GM12864 (cell line): ENCODE data around the gene TRABD2B.

Experiments used
- DNase-seq: peaks from one replicate; pipeline ENCODE4 v3.0.0-alpha.2; 2011; ENCODE audit warnings: low read depth
- H3K4me3 ChIP-seq: 2 replicates; pipeline ENCODE4 v1.5.1; 2011; ENCODE audit warnings: mild to moderate bottlenecking, low read depth, low read length, control low read depth
- TF ChIP-seq, protein P1 (sequence below): IDR thresholded peaks from 2 replicates; pipeline ENCODE4 v1.5.1; 2011; ENCODE audit warnings: low read depth, mild to moderate bottlenecking, moderate library complexity, low read length, control low read depth, inconsistent platforms; ENCODE audit errors: missing control alignments

The TRABD2B gene

DNA sequence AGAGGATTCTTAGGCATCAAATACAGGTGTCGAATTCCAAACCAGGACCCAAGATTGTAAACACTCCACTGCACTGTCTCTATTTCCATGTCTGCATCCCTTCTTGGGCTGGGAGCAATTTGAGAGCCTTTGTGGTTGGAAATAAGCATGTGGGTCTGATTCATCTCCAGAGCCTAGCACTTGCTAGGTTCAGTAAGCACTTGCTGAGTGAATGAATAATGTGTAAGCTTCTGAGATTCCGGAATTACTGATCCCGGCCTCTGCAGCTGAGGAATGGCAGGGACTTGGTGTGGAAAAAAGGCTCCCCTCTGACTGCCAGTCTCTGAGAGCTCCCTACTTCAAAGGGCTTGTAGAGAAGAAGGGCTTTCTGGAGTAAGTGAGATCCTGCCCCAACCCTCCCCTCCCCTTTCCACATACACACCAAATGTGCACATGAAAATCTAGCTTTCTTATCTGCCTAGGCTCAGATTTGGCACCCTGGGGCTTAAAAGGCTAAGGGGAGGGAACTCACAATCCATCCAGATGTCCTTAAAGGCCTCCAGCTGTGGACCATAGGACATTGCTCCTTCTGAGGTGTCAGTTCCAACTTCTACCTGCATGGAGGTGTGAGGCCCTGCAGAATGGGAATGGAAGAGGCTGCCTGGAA is 39.6 kb upstream of the TRABD2B start:
- TF ChIP-seq, protein P1, sequence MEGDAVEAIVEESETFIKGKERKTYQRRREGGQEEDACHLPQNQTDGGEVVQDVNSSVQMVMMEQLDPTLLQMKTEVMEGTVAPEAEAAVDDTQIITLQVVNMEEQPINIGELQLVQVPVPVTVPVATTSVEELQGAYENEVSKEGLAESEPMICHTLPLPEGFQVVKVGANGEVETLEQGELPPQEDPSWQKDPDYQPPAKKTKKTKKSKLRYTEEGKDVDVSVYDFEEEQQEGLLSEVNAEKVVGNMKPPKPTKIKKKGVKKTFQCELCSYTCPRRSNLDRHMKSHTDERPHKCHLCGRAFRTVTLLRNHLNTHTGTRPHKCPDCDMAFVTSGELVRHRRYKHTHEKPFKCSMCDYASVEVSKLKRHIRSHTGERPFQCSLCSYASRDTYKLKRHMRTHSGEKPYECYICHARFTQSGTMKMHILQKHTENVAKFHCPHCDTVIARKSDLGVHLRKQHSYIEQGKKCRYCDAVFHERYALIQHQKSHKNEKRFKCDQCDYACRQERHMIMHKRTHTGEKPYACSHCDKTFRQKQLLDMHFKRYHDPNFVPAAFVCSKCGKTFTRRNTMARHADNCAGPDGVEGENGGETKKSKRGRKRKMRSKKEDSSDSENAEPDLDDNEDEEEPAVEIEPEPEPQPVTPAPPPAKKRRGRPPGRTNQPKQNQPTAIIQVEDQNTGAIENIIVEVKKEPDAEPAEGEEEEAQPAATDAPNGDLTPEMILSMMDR = no peak
- no peak for DNase-seq

DNA sequence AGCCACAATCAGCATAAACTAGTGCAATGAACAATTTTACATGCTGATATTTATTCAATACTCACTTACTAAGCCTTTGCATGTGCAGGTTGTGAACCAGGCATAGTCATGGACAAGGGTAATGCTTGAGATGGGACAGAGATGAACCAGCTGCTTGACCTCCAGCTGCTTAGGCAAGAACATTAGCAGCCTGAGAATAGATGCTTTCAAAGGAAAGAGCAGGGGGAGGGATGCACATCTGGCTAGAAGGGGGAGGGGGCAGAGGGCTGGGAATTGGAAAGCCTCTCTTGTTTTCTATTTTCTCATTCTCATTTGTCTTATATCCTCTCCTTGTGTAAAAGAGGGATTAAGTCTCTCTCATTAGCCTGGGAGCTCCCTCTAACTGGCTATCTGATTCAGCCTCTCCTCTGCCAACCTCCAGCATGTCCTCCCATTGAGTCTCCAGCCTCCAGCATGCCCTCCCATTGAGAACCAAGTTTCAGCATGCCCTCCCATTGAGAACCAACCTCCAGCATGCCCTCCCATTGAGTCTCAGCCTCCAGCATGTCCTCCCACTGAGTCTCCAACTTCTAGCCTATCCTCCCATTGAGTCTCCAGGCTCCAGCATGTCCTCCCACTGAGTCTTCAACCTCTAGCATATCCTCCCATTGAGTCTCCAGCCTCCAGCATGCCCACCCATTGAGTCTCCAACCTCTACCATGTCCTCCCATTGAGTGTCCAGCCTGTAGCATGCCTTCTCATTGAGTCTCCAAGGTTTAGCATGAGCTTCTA is 38.4 kb upstream of the TRABD2B start:
- TF ChIP-seq, protein P1 = no peak
- H3K4me3 ChIP-seq = no peak overlapping the region
- DNase-seq = no peak

More for the DNA sequence above, 39.6 kb upstream of the TRABD2B start:
- H3K4me3 ChIP-seq = no peak overlapping the region

DNA sequence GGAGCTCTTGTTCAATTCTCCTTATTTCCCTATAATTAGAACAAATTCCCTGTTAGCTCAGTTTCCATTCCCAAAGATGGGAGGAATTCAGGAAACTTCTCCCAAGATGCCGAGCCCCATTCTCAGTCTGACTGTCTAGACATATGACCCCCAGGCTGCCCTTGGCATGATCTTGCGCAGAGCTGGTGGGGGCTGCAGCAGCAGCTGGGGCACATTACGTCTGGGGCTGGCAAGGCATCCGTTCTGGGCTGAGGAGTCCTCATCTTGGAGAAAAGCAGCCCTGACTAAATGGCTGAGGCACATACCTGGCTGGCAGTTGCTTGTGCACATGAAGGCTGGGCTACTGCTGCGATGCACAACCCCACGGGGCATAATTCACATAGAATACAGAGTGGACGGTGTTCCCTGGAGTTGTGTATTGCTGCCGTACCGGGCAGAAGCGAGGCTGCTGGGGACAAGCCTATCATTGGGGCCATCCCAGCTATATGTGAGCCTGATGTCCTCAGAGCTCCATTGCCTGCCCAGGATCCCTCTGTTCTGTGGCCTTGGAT is 36.4 kb upstream of the TRABD2B start:
- TF ChIP-seq, protein P1 = no peak
- no peak overlapping the region for H3K4me3 ChIP-seq
- no peak for DNase-seq

DNA sequence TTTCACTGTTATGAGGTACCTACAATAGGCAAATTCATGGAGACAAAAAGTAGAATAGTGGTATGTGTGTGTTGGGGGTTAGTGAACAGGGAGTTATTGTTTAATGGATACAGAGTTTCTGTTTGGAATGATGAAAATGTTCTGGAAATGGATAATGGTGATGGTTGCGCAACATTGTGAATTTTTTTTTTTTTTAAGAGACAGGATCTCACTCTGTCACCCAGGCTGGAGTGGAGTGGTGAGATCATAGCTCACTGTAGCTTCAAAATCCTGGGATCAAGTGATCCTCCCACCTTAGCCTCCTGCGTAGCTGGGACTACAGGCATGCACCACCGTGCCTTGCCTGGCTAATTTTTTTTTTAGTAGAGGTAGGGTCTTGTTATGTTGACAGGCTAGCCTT is 34.5 kb upstream of the TRABD2B start:
- no peak for DNase-seq
- TF ChIP-seq, protein P1 = no peak
- H3K4me3 ChIP-seq = no peak overlapping the region

DNA sequence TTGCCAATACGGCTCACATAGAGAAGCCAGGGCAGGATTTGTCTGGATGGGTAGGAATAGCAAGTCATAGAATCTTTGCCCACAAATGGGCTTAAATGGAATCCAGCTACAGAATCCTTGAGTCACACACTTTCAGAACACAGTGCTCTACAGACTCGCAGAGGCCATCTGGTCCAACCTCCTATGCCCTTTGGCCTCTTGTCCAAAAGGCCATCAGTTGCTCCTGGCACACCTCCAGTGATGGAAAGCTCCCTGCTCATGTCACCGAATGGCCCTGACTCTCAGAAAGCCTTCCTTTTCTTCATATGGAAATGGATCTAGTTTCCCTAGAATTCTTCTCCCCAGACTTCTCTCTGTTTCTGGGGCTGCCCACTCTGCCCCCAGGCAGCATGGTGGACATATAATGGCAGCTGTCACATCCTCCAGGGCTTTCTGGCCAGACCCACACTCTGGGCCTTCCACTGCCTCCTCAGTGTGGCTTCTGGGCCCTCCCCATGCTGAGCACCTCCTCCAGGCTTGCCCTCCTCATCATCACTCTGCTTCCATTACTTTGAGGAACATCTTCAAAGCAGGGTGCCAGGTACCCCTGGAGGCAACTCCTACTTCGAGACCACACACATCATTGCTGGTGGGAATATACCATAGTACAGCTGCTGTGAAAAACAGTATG is 33.6 kb upstream of the TRABD2B start:
- TF ChIP-seq, protein P1 = no peak

DNA sequence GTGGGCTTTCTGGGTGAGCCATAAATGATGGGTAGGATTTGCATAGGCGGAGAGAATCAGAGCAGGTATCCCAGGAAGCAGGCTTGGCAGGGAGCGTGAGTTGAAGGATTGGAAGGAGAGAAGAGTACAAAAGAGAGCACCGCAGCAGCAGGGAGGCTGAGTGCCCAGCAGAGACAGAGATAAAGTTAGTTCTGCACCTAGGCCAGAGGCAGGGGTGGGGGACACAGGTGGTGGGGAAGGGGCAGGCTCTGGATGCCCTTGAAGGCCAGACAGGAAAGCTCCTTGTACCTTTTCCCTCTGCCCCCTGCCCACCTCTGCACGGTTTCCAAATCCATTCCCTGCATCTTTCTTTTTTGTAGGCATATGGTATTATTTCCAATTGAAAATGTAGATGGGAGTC is 33.0 kb upstream of the TRABD2B start:
- TF ChIP-seq, protein P1 = no peak
- no peak for DNase-seq
- H3K4me3 ChIP-seq = no peak overlapping the region

More for the DNA sequence above, 33.6 kb upstream of the TRABD2B start:
- H3K4me3 ChIP-seq = no peak overlapping the region
- DNase-seq = no peak
